ENCODE results near the gene TEP1.

GRCh38 chr14:20343092-20343861 lies 70.0 kb downstream of the TEP1 start, which contains the start of gene PARP2:
- TF ChIP-seq EZH2 (IDR thresholded peaks at IDR 0.05; ENCODE audit: insufficient read depth, poor library complexity, severe bottlenecking) (no peak), EZH2phosphoT487 (IDR thresholded peaks at IDR 0.05; ENCODE audit: insufficient read depth, low read depth) (no peak)

All from GM23248 (cell line).